Neural crest cell (in vitro differentiated cells): ENCODE data around the gene SEL1L3. TPM values are rescaled to one million over a fixed set of nuclear protein-coding genes. Genes with fewer than 3 reads are reported as not detected.

ENCODE experiments used
- DNase-seq: peaks from one replicate; pipeline ENCODE4 v3.0.0; 2021; ENCODE audit warnings: low read depth, mixed read lengths, low spot score
- H3K27ac Mint-ChIP-seq: one replicate; pipeline ENCODE4 v1.8.0; 2021; ENCODE audit warnings: mild to moderate bottlenecking, mixed read lengths; ENCODE audit not compliant: unreplicated experiment
- H3K27me3 Mint-ChIP-seq: 2 replicates; pipeline ENCODE4 v1.8.0; 2021; ENCODE audit warnings: low read depth, mild to moderate bottlenecking, mixed read lengths
- H3K36me3 Mint-ChIP-seq: 2 replicates; pipeline ENCODE4 v1.8.0; 2021; ENCODE audit warnings: low read depth, mild to moderate bottlenecking, mixed read lengths
- H3K4me1 Mint-ChIP-seq: 2 replicates; pipeline ENCODE4 v1.8.0; 2021; ENCODE audit warnings: mixed read lengths
- H3K4me3 Mint-ChIP-seq: one replicate; pipeline ENCODE4 v1.8.0; 2021; ENCODE audit warnings: mild to moderate bottlenecking, mixed read lengths
- H3K9me3 Mint-ChIP-seq: 2 replicates; pipeline ENCODE4 v1.8.0; 2021; ENCODE audit warnings: mixed read lengths
- total RNA-seq: library from RNA; stranded (reverse); gene quantifications from 2 replicates; pipeline ENCODE4 v1.2.1, GENCODE V29; 2021
- TF ChIP-seq, protein P1 (sequence below): fragments of 200-600 bp; sonication (generic); conservative IDR thresholded peaks from 2 replicates; pipeline ENCODE4 v1.5.0; 2021; ENCODE audit warnings: antibody characterized with exemption, mild to moderate bottlenecking

Gene SEL1L3
- total RNA-seq, 1 donor from 2014 or later, result 3.4 TPM

DNA sequence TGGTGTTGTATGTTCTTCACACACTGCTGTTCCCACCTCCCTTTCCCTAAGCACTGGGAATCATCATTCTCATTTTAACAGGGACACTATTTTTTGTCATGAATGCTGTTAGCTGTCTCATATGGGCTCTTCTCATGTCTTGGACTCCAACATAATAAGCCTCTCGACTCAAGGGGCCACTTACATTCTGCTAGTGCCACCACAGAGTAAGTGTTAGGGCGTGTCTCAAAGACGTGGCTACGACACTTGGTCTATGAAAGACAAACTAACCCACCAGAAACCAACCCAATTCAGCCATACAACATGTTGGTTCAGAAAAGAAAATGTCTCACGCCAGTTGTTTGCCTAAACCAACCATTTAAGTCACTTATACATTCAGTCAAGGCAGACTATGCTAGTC is 32.2 kb downstream of the SEL1L3 start:
- no peaks in the 10 kb centered on the region for H3K4me1 Mint-ChIP-seq
- no peaks in the 10 kb centered on the region for H3K27me3 Mint-ChIP-seq
- no peak for DNase-seq
- H3K27ac Mint-ChIP-seq, result no peak overlapping the region
- H3K4me3 Mint-ChIP-seq, result no peak overlapping the region
- no peaks in the 10 kb centered on the region for H3K36me3 Mint-ChIP-seq
- no peaks in the 10 kb centered on the region for H3K9me3 Mint-ChIP-seq
- TF ChIP-seq, protein P1, sequence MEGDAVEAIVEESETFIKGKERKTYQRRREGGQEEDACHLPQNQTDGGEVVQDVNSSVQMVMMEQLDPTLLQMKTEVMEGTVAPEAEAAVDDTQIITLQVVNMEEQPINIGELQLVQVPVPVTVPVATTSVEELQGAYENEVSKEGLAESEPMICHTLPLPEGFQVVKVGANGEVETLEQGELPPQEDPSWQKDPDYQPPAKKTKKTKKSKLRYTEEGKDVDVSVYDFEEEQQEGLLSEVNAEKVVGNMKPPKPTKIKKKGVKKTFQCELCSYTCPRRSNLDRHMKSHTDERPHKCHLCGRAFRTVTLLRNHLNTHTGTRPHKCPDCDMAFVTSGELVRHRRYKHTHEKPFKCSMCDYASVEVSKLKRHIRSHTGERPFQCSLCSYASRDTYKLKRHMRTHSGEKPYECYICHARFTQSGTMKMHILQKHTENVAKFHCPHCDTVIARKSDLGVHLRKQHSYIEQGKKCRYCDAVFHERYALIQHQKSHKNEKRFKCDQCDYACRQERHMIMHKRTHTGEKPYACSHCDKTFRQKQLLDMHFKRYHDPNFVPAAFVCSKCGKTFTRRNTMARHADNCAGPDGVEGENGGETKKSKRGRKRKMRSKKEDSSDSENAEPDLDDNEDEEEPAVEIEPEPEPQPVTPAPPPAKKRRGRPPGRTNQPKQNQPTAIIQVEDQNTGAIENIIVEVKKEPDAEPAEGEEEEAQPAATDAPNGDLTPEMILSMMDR, result no peak

DNA sequence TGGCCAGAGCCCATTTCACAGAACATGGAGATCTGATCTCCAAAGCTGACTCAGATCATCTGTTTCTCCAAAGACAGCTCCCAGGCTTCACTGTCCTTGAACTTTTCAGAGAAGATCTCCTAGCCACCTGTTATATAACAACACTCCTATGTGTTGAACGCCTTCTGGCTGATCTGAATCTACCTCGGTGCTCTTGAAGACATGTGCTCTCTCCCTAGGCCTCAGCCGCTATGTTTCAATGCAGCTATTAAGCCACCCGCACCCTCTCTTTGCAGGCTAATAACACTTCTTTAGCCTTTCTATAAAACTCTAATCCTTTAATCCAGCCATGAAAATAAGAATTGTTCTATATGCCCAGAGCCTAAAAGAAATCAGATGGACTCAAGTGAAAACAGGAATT is 34.9 kb downstream of the SEL1L3 start:
- H3K4me1 Mint-ChIP-seq, result no peaks in the 10 kb centered on the region
- H3K27me3 Mint-ChIP-seq, result no peaks in the 10 kb centered on the region
- no peak for DNase-seq
- H3K27ac Mint-ChIP-seq, result no peak overlapping the region
- no peaks in the 10 kb centered on the region for H3K9me3 Mint-ChIP-seq
- TF ChIP-seq, protein P1, result no peak
- no peak overlapping the region for H3K4me3 Mint-ChIP-seq
- H3K36me3 Mint-ChIP-seq, result no peaks in the 10 kb centered on the region

DNA sequence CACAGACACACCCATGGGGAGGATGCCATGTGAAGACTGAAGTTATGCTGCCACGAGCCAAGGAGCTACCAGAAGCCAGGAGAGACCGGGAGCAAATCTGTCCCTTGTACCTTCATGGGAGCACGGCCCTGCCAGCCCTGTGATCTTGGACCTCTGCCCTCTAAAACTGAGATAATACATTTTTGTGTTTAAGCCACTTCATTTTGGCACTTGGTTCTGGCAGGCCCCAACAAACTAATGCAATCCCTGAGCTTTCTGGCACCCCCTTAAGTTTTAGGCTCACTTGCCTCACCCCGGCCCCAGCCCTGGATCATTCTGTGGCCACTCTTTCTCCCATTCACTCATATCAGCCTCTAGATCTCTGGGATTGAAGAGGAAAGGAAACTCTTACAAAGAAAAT is 35.4 kb downstream of the SEL1L3 start:
- TF ChIP-seq, protein P1, result no peak
- Mint-ChIP-seq H3K9me3 (no peaks in the 10 kb centered on the region), H3K4me1 (no peaks in the 10 kb centered on the region), H3K36me3 (no peaks in the 10 kb centered on the region), H3K27ac (no peak overlapping the region), H3K4me3 (no peak overlapping the region), H3K27me3 (no peaks in the 10 kb centered on the region)
- no peak for DNase-seq

DNA sequence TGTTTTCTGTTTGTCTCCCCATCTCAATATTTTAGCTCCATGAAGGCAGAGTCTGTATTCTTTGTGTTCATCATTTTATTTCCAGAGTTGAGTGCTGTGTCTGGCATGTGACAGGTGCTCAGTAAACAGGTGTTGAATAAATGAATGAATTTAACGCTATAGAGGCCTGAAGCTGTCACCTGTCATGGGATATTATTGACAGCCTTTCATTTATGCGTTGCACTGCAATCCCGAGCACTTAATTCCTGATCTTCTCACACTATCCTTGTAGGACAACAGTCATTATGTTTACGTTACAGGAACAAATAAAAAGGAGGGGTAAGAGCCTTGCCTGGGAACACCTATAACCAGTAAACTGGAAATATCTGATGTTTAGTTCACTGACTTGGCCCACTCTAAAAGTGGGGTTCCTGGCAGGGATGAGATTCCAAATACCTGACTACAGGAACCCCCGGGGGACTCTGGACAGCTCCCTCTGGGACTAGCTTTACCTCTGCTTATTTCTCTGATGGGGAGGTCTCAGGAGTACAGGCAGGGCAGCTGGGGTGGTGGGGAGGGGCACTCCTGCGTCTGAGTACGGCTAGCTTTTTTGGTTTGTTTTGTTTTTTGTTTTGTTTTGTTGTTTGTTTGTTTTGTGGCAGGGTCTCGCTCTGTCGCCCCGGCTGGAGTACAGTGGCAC is 36.6 kb downstream of the SEL1L3 start:
- H3K4me3 Mint-ChIP-seq, result no peak overlapping the region
- H3K9me3 Mint-ChIP-seq, result no peaks in the 10 kb centered on the region
- DNase-seq, result no peak
- H3K27ac Mint-ChIP-seq, result no peak overlapping the region
- no peaks in the 10 kb centered on the region for H3K36me3 Mint-ChIP-seq
- TF ChIP-seq, protein P1, result no peak
- no peaks in the 10 kb centered on the region for H3K4me1 Mint-ChIP-seq
- no peaks in the 10 kb centered on the region for H3K27me3 Mint-ChIP-seq

DNA sequence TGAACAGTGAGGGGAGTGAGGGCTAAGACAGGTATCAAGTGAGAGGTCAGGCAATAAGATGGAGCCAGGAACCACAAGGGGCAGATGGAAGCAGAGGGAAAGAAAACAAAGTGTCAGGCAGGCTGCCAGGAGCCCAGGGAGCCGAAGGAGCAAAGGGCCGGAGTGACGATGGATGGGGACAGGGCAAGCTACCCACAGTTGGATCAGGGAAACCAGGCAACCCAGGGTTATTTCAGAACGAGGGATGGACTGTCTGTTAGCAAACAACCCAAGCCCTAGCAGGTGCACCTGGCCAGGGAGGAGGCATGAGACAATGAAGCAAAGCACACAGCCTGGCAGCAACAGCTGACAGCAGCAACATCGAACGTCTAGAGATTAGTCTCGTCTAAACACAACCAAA is 39.2 kb downstream of the SEL1L3 start:
- no peaks in the 10 kb centered on the region for H3K36me3 Mint-ChIP-seq
- no peaks in the 10 kb centered on the region for H3K4me1 Mint-ChIP-seq
- TF ChIP-seq, protein P1, result no peak
- no peak for DNase-seq
- no peak overlapping the region for H3K27ac Mint-ChIP-seq
- no peaks in the 10 kb centered on the region for H3K9me3 Mint-ChIP-seq
- H3K4me3 Mint-ChIP-seq, result no peak overlapping the region
- H3K27me3 Mint-ChIP-seq, result no peaks in the 10 kb centered on the region
